Testis (tissue), 3 donors: Measurements from ENCODE around the gene LIF. TPM values are rescaled to one million over a fixed set of nuclear protein-coding genes. Genes with fewer than 3 reads are reported as not detected.

Experiments
- DNase-seq: peaks from one replicate; pipeline ENCODE4 v3.0.0-alpha.2; 2019
- H3K27ac ChIP-seq, 2 donors: fragments of 200-600 bp; sonication (generic); one replicate each; pipeline ENCODE4 v1.5.1; 2019
- H3K27me3 ChIP-seq: fragments of 200-600 bp; sonication (generic); one replicate; pipeline ENCODE4 v1.5.1; 2019
- H3K36me3 ChIP-seq: fragments of 200-600 bp; sonication (generic); one replicate; pipeline ENCODE4 v1.5.1; 2017; ENCODE audit warnings: low read depth; ENCODE audit errors: missing control alignments
- H3K4me1 ChIP-seq: fragments of 200-600 bp; sonication (generic); one replicate; pipeline ENCODE4 v1.5.1; 2019
- H3K4me3 ChIP-seq, 2 donors: fragments of 200-600 bp; sonication (generic); one replicate each; pipeline ENCODE4 v1.5.1; 2017 to 2019
- H3K9me3 ChIP-seq: fragments of 200-600 bp; sonication (generic); one replicate; pipeline ENCODE4 v1.5.1; 2017
- POLR2A ChIP-seq: fragments of 450-650 bp; IDR thresholded peaks from one replicate; pipeline ENCODE4 v1.6.1; 2017; ENCODE audit warnings: antibody characterized with exemption, mild to moderate bottlenecking, moderate library complexity
- WGBS, 2 donors: methylation state at CpG; one replicate each; pipeline ENCODE4 v1.1.5; 2018; 5-methylcytosine and 5-hydroxymethylcytosine counted together
- intact Hi-C: fragments of 100-400 bp; cut with DNase I; formaldehyde crosslinking; loops from one replicate; pipeline ENCODE4 v1.15.1; 2023; ENCODE audit warnings: low total_unique reads
- polyA plus RNA-seq: library from polyadenylated mRNA; stranded (reverse); fragments of 350-450 nt; fragmentation: Illumina TruSeq; extraction: RNeasy Lipid Tissue Mini Kit (QIAGEN cat#74804); gene quantifications from one replicate; pipeline ENCODE4 v1.2.3, GENCODE V29; 2014; ENCODE audit warnings: low read depth, low replicate concordance; ENCODE audit not compliant: insufficient read depth
- total RNA-seq, 2 donors: library from RNA; depleted of rRNA; stranded (reverse); fragments of >200 nt; gene quantifications; one replicate each; pipeline ENCODE4 v1.2.3, GENCODE V29; 2016
- TF ChIP-seq, protein P1 (sequence below), 3 experiments: fragments of 450-650 bp in 2 of 3; fragments of 200-600 bp in 1 of 3; sonication (generic) in 1 of 3; IDR thresholded peaks; one replicate each; pipeline ENCODE4 v1.5.1; 2016 to 2019; ENCODE audit warnings: antibody characterized with exemption in 3 of 3, mild to moderate bottlenecking in 2 of 3, moderate library complexity in 1 of 3

LIF gene
- total and polyA plus RNA-seq, 3 donors from 2014 or later: 0.08 to 1.4 (median 1.4) TPM

DNA sequence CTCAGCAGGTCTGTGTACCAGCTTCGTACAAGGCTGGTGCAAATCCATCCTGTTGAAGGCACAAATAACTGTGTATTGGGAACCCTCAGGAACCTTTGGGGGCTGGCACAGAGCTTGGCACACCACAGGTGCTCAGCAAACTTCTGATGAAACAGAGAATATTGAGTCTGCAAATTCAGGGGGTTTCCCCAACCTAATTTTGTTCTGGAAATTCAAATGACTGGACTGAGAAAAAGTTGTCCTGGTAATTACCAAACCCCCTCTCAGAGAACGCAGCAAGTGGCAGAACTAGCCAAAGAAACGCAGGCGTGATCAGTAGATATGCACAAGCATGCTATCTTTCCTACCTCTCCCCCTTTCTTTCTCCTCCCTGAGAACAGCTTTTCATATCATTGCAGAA, 47.6 kb downstream of the LIF start:
- intact Hi-C loops: no loop called here
- no peak for DNase-seq

DNA sequence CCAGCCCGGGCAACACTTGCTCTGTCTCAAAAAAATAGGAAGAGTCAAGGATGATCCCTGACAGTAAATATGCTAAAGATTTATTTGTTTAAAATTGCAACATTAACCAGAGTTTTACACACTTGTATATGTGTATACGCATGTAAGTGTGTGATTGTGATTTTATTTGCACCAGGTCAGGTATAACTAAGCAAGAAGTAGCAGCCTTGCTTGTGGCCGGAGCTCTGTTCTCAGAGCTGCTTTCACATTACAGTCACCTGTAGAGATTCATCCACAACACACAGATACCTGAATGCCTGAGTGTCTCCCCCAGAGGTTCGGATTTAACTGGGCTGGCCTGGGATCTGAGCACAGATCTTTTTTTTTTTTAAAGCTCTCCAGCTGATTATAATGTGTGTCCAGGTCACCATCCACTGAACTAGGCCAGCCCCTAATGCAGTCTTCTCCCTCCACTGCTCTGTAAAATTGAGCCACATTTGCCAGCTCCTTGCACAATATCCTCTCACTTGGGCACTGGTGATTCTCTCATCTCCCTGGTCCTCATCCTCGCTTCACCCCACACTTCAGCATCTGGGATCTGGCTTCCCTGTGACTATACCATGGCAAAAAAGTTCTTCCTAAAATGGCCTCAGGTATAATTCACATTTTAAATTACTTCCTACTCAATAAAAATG, 48.3 kb downstream of the LIF start:
- intact Hi-C loops: no loop called here
- peaks cover 25% of the 10 kb centered on the region for H3K4me1 ChIP-seq
- H3K9me3 ChIP-seq: no peaks in the 10 kb centered on the region
- H3K27ac ChIP-seq: no peak overlapping the region
- no peaks in the 10 kb centered on the region for H3K36me3 ChIP-seq
- H3K27me3 ChIP-seq: no peaks in the 10 kb centered on the region
- 95 to 97% methylated on average over 5 of the region's 5 CpGs for WGBS, 2 donors
- no peak for TF ChIP-seq POLR2A
- TF ChIP-seq, protein P1, sequence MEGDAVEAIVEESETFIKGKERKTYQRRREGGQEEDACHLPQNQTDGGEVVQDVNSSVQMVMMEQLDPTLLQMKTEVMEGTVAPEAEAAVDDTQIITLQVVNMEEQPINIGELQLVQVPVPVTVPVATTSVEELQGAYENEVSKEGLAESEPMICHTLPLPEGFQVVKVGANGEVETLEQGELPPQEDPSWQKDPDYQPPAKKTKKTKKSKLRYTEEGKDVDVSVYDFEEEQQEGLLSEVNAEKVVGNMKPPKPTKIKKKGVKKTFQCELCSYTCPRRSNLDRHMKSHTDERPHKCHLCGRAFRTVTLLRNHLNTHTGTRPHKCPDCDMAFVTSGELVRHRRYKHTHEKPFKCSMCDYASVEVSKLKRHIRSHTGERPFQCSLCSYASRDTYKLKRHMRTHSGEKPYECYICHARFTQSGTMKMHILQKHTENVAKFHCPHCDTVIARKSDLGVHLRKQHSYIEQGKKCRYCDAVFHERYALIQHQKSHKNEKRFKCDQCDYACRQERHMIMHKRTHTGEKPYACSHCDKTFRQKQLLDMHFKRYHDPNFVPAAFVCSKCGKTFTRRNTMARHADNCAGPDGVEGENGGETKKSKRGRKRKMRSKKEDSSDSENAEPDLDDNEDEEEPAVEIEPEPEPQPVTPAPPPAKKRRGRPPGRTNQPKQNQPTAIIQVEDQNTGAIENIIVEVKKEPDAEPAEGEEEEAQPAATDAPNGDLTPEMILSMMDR (IDR thresholded peaks at IDR 0.05): no peak
- no peak for DNase-seq
- no peak overlapping the region for H3K4me3 ChIP-seq

More for the DNA sequence above, 47.6 kb downstream of the LIF start:
- Histone ChIP-seq H3K4me3 (no peak overlapping the region), H3K27ac (no peak overlapping the region), H3K9me3 (no peaks in the 10 kb centered on the region), H3K36me3 (no peaks in the 10 kb centered on the region), H3K4me1 (peaks cover 25% of the 10 kb centered on the region), H3K27me3 (no peaks in the 10 kb centered on the region)
- TF ChIP-seq, protein P1 (IDR thresholded peaks at IDR 0.05): no peak
- no peak for TF ChIP-seq POLR2A
- WGBS, 2 donors: 83 to 91% methylated on average over 4 of the region's 4 CpGs

DNA sequence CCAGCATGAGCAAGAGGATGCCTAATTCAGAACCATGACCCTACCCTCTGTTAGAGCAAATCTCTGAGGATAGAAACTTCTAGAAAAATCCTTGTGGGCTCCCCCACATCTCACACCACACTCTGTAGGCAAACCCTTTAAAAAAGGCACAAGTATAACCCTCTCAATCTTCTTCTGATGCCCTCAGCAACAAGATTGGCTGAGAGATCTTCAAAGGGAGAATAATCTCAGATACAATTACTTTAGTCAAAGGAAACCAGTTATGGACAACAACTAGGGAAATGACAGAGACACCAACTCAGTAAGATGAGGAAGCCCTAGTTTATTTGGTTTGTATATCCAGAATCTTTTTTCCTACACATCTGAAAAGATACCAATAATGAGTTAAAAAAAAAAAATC, 49.2 kb downstream of the LIF start:
- TF ChIP-seq POLR2A: no peak
- TF ChIP-seq, protein P1 (IDR thresholded peaks at IDR 0.05): no peak
- Histone ChIP-seq H3K4me3 (no peak overlapping the region), H3K36me3 (no peaks in the 10 kb centered on the region), H3K9me3 (no peaks in the 10 kb centered on the region), H3K27me3 (no peaks in the 10 kb centered on the region), H3K4me1 (peaks cover 18% of the 10 kb centered on the region), H3K27ac (no peak overlapping the region)
- intact Hi-C loops: no loop called here
- no peak for DNase-seq

GRCh38 chr22:30196880-30197336, 49.7 kb downstream of the LIF start:
- 42 to 76% methylated on average over 2 of the region's 2 CpGs for WGBS, 2 donors
- Histone ChIP-seq H3K27me3 (no peaks in the 10 kb centered on the region), H3K4me1 (peaks cover 14% of the 10 kb centered on the region), H3K4me3 (no peak overlapping the region), H3K9me3 (no peaks in the 10 kb centered on the region), H3K27ac (peak overlapping the region in 1 of 2 donors; percentile 75), H3K36me3 (no peaks in the 10 kb centered on the region)
- TF ChIP-seq POLR2A: no peak
- TF ChIP-seq, protein P1 (IDR thresholded peaks at IDR 0.05): no peak
- DNase-seq: no peak
- intact Hi-C loops: no loop called here
